Islet of Langerhans (tissue), 1 donor: ENCODE results near the gene MACROD2.

Source experiments
- FAIRE-seq: peaks from one replicate; lab custom pipeline; 2011; peaks lifted over from hg19 to GRCh38; lab: Jason Lieb, UNC

Gene MACROD2

GRCh38 chr20:14826543-14827313 is 831.4 kb downstream of the MACROD2 start:
- no peak for FAIRE-seq

DNA sequence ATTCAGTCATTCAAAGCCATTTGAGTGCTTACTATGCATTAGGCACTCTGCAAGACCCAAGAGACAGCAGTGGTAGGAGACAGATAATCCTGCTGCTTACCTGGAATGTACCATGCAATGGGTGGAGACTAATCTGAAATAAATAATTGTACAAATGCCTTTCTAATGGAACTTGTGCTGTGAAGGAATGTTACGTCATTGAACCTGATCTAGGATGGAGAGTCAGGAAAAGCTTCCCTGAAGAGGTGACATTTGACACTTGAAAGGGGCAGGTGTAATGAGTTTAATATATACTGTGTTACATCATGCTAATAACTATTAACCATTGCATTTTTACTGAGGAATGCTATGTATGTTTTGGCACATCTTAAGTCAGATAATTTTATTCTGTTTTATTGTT is 833.1 kb downstream of the MACROD2 start:
- FAIRE-seq: no peak

GRCh38 chr20:14829906-14830305 is 834.6 kb downstream of the MACROD2 start:
- peak; percentile 13 for FAIRE-seq

- peak; percentile 13 for FAIRE-seq
Measured at GRCh38 chr20:14830466-14830865, 835.1 kb downstream of the MACROD2 start.

GRCh38 chr20:14830899-14831298 is 835.6 kb downstream of the MACROD2 start:
- no peak for FAIRE-seq

DNA sequence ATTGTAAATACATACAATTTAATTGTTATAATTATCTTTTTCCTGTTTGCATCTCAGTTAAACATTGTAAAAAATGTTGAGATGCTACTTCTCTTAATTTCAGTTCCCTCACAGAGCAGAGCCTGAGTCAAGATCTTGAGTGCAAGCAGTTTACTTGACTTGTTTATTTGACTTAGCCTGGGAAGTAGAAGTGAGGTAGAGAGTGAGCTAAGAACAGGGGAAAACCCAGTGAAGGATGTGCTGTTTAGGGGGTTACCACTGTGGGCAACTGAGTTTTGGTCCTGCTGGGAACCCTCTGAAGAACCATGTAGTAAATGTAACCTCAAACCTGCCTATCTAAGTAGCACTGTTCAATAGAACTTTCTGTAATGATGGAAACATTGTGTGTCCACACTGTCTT is 837.3 kb downstream of the MACROD2 start:
- FAIRE-seq: no peak

DNA sequence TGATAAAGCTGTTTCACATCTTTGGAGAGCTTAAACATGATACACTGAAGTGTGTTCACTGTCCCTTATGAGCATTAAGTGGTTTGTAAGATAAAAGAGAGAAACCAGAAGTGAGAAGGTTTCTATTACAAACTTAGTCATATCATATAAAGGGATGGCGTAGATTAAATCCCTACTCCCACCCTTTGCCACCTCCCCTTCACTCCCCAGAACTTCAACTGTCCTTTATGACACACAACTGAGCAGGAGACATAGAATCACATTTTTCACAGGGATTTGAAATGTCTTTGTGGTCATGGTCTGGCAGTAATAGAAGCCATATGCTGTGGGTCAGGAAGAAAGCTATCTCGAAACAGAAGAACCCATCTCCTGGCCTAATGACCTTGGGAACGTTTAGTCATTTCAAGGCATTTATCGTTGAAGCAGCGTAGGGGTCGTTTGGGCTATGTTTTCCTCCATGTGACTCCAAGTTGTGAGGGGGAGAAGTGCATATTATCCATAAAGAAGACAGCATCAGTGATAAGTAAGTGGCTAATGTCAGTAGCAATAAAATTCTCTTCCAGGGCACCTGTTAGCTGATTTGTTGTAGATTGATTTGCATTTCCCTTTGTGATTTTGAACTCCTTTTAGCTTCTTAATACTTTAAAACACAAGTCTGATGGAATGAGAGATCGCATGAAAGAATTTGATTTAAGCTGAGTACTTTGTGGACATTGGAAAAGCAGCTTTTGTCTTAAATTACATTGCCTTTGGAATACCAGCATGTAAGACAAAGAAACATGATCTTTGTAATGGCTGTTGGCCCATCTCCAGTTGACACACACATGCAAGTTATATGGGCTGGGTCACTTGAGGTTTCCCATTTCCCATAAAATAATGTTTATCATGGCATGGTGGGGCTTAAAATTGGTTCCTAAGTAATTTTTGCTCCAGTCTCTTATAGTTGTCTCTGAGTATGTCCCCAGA is 843.6 kb downstream of the MACROD2 start:
- no peak for FAIRE-seq

DNA sequence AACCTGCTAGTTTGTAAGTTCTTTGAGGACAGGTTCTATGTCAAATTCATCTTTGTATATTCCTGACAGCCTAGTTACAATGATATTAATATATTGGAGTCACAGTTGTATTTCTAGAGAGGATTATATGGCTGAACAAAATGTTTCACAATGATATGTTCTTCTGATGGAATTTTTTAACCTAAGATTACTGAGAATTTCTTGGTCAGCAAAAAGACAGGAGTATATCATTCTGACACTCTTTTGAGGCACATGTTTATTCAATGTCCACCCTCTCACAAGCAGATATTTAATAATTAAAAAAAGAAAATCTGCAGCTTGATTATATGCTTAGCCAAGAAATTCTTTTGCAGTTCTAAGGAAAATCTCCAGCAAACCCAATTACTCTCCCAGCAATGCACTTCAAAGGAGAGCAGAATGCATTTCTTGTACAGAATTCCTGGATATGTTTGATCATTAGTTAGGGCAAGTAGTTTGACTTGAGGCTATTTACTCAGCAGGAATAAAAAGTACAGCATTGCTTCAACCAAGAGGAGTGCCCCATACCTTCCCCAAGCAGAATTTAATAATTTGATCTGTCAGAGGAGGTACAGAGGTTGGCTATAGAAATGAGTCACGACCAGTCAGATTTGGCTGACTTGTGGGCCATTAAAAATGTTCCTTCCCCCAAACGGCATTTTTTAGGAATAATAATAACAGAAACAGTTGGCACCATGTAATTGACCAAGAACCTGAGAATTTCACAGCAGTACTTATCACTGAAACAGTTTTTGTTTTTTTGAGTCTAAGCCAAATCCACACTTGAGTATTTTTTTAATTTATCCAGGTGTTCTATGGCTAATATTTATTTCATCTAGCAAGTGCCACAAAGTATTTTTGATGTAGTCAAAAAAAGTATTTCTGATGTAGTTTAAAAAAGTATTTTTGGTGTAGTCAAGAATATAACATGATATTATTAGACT is 850.2 kb downstream of the MACROD2 start:
- FAIRE-seq: no peak

DNA sequence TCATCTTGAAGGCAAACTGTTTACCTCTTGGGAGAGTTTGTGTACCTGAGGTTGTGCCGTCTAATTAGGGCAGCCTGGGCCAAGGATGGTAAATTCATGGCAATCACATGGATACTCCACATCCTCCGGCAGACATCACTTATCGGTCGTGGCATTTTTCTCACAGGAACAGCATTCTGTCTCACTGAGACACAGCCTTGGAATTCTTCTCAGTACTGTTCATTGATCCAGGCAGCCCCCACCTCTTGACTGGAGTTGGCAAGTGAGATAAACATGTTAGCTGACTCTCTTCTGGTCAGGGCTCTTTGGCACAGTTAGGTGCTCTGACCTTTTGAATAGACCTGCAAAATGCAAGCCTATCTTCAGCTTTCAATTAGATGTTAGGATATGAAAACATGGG is 853.5 kb downstream of the MACROD2 start:
- no peak for FAIRE-seq

DNA sequence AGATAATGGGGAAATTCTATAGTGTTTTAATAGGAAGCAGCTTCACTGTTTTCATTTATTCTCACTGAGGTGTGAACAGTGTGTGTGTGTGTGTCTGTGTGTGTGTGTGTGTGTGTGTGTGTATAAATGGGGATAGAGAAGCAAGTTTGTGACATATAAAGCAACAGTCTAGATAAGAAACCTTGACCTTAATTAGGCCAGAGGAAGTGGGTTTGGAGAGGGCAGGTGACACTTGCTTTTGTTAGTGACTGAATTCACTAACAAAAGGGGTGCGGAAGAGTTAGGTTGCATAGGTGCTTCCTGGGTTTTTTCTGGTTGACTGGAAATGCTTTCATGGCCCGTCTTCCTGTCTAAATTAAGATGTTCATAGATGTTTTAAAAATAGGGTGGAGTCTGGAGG is 857.8 kb downstream of the MACROD2 start:
- no peak for FAIRE-seq

- FAIRE-seq: no peak
Measured at GRCh38 chr20:14855171-14855570, 859.9 kb downstream of the MACROD2 start.

DNA sequence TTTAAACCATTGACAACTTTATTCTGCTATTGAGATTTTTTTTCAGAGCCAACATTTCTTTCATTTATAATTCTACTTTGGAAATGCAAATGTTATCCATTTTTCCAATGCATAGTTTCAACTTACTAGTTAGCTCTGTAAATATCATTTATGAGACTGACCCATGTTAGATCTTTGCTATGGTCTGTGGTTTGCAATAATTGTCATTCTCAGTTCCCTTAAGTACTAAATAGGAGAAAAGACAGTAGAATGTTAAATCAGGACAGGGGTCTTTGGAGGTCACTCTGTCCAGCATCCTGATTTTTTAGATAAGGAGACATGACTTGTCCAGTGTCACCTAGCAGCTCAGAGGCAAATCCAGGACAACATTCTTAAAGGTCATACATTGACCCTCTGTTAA is 864.3 kb downstream of the MACROD2 start:
- FAIRE-seq: no peak

- no peak for FAIRE-seq
Measured at GRCh38 chr20:14860410-14860814, 865.1 kb downstream of the MACROD2 start.

DNA sequence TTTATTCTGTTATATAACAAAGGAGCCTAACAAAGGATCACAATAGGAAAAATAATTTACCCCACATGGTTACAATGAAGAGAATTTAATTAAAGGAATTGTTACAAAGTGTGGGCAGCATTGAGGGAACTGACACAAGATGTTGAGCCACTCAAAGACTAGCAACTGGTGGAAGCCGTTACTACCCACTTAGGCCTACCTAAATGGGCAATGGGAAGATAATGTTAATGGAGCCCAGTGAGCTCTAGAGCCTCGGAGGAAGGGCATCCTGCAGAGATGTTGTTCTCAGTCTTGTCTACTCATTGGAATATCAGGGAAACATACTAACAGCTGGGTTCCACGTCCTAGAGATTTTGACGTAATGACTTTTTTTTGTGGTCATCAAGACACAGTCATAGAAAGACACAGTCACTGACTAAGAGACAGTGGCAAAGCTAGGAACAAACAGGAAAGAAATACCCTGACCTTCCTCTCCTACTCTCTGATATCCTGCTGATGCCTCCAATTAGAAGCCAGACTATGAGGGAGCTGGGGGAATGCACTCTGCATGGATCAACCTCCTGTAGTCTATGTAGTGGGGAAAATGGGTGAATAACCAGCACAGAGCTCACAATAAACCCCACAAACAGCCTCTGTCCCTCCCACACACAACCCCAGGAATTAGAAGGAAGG is 865.8 kb downstream of the MACROD2 start:
- FAIRE-seq: no peak

- peak; percentile 13 for FAIRE-seq
Measured at GRCh38 chr20:14865169-14865568, 869.9 kb downstream of the MACROD2 start.

DNA sequence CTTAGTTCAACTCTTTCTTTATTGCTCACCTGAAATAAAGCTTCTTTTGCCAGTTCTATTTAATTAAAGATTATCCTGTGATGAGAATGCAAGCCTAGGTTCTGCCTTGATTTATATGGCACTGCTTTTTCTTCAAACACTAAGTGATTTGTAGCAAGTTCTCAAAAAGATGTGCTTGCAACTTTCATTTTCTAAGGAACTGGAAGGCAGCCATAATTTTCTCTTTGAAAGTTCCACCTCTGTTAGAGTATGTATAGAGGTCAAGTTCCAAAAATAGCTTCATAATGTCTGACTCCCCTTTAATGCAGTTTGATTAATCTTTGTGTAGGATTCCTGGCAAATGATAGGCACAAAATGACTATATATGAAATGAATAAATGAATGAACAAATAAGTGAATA is 870.4 kb downstream of the MACROD2 start:
- no peak for FAIRE-seq

GRCh38 chr20:14866841-14867514 is 871.7 kb downstream of the MACROD2 start:
- no peak for FAIRE-seq

- FAIRE-seq: no peak
Measured at GRCh38 chr20:14877301-14878028, 882.1 kb downstream of the MACROD2 start.

GRCh38 chr20:14878676-14879019 is 883.3 kb downstream of the MACROD2 start:
- no peak for FAIRE-seq

DNA sequence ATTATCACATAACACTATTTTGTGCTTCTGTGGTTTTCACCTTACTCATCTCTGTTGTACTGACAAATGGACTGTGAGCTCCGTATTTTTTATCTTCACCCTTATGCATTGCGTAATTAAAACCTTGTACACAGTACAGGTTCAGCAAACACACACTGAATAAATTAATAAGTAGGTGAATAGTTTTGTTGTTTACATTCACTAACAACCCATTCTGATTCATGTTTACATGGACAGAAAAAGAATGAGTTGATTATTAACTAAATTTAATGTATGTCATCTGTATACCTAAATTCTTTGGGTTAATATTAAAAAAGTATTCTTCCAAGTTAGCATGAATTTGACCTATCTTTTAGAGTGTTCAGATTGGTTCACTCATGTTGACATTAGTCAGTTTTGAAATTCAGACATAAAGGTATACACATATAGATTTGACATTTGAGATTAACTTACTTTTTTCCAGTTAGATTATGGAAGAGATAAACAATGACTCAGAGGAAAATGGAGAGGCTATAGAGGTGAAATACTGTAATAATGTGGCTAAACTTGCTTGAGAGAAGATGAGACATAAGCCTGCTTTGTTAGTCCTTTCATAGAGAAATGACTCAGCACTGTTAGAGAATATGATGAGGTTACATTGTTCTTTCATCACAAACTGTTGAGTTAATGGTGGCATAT is 883.8 kb downstream of the MACROD2 start:
- peak; percentile 88 for FAIRE-seq
